Lower lobe of right lung (tissue), 2 donors: ENCODE data around the gene NDUFAF8. TPM values are rescaled to one million over a fixed set of nuclear protein-coding genes. Genes with fewer than 3 reads are reported as not detected.
A peak's percentile ranks its signal among the peaks of the same experiment; 100 is the strongest.

Experiments
- ATAC-seq, 2 donors: fragments of 200-7000 bp; cut with Tn5 transposase; one replicate each; pipeline ENCODE4 v1.9.1; 2020 to 2022; ENCODE audit warnings: mild to moderate bottlenecking in 2 of 2, moderate library complexity in 2 of 2
- DNase-seq: peaks from one replicate; pipeline ENCODE4 v3.0.0-alpha.2; 2020
- H3K27ac ChIP-seq: fragments of 200-600 bp; one replicate; pipeline ENCODE4 v1.8.0; 2022
- H3K27me3 ChIP-seq: fragments of 200-600 bp; one replicate; pipeline ENCODE4 v1.8.0; 2022; ENCODE audit warnings: low read depth
- H3K36me3 ChIP-seq: fragments of 200-600 bp; one replicate; pipeline ENCODE4 v1.8.0; 2022; ENCODE audit warnings: mild to moderate bottlenecking
- H3K4me1 ChIP-seq: fragments of 200-600 bp; one replicate; pipeline ENCODE4 v1.8.0; 2022
- H3K4me3 ChIP-seq: fragments of 200-600 bp; one replicate; pipeline ENCODE4 v1.8.0; 2022; ENCODE audit warnings: mild to moderate bottlenecking
- H3K9me3 ChIP-seq: fragments of 200-600 bp; one replicate; pipeline ENCODE4 v1.8.0; 2022
- intact Hi-C: fragments of 100-400 bp; cut with DNase I; formaldehyde crosslinking; loops from one replicate; pipeline ENCODE4 v1.11.0; 2022
- total RNA-seq: library from RNA; stranded (reverse); fragmentation: NEBNext Ultra II Directional; extraction: Animal tissue kit (Norgen Biotek cat#: 25700); gene quantifications from one replicate; pipeline ENCODE4 v1.2.1, GENCODE V29; 2021
- TF ChIP-seq, protein P1 (sequence below): fragments of 200-600 bp; IDR thresholded peaks from one replicate; pipeline ENCODE4 v1.8.0; 2022; ENCODE audit warnings: antibody characterized with exemption, mild to moderate bottlenecking
- donor health status: DM: no; HTN: yes; CAD: no; lungs with severe emphysema.

Gene NDUFAF8
- total RNA-seq, 1 donor from 2014 or later: 24.3 TPM

- Histone ChIP-seq H3K27ac (no peak overlapping the region), H3K4me3 (no peak overlapping the region), H3K4me1 (peaks cover 8% of the 10 kb centered on the region), H3K27me3 (no peaks in the 10 kb centered on the region), H3K9me3 (no peaks in the 10 kb centered on the region), H3K36me3 (peaks cover 9% of the 10 kb centered on the region)
- no peak for ATAC-seq
- intact Hi-C loops: no loop called here
- no peak for DNase-seq
- TF ChIP-seq, protein P1, sequence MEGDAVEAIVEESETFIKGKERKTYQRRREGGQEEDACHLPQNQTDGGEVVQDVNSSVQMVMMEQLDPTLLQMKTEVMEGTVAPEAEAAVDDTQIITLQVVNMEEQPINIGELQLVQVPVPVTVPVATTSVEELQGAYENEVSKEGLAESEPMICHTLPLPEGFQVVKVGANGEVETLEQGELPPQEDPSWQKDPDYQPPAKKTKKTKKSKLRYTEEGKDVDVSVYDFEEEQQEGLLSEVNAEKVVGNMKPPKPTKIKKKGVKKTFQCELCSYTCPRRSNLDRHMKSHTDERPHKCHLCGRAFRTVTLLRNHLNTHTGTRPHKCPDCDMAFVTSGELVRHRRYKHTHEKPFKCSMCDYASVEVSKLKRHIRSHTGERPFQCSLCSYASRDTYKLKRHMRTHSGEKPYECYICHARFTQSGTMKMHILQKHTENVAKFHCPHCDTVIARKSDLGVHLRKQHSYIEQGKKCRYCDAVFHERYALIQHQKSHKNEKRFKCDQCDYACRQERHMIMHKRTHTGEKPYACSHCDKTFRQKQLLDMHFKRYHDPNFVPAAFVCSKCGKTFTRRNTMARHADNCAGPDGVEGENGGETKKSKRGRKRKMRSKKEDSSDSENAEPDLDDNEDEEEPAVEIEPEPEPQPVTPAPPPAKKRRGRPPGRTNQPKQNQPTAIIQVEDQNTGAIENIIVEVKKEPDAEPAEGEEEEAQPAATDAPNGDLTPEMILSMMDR: no peak
These were observed 46.6 kb upstream of the NDUFAF8 start for GRCh38 chr17:81192386-81193050.

DNA sequence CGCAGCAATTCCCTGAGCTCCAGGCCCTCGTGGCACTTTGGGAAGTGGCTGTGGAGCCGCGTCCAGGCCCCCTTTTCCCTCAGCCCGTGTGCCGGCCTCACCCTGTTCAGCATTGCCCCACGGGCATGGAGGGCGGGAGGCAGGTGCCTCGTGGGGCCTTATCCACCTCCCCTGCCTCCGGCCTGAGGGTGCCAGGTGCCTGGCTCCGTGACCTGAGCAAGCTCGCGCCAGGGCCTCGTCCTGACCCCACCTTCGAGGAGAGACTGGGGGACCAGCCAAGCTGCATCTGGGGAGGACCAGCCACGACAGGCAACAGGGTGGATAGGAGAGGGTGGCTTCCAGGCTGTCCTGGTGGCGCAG lies 46.1 kb upstream of the NDUFAF8 start:
- TF ChIP-seq, protein P1: no peak
- no peak for DNase-seq
- Histone ChIP-seq H3K4me3 (no peak overlapping the region), H3K27me3 (no peaks in the 10 kb centered on the region), H3K4me1 (peaks cover 11% of the 10 kb centered on the region), H3K36me3 (peaks cover 9% of the 10 kb centered on the region), H3K9me3 (no peaks in the 10 kb centered on the region), H3K27ac (no peak overlapping the region)
- no peak for ATAC-seq
- intact Hi-C loops: no loop called here

DNA sequence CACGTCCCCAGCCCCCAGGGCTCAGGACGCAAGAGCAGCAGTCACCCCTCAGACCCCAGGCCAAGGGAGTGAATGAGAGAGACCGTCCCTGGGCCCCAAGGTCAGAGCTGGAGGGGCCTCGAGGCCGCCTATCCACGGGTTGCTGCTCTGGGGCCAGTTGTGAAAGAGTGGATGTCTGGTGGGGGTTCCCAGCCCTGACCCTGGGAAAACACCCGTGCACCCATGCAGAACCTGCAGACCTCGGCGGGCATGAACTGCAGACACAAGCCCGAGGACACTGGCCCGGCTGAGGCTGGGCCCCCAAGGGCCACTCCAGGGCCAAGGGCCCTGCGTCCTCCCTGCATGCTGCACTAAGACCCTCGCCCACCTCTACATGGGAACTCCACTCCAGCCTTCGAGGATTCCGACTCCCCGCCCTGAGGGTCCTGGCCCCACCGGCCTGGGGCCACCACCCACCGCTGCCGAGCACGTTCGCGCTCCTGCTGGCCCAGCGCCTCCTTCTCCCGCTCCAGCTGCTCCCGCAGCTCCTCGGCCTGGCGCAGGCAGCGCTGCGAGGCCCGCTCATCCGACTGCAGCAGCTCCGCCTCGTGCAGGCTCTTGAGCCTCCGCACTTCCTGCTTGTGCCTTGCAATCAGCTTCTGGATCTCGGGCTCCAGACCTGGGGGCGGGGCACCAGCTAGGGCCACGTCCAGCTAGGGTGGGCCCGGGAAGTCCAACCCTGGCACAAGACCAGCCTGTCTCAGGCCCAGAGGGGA lies 45.5 kb upstream of the NDUFAF8 start:
- intact Hi-C loops: no loop called here
- no peaks in the 10 kb centered on the region for H3K27me3 ChIP-seq
- TF ChIP-seq, protein P1: no peak
- ATAC-seq (no peak), DNase-seq (peak; percentile 65)
- H3K4me3 ChIP-seq: no peak overlapping the region
- H3K4me1 ChIP-seq: peaks cover 12% of the 10 kb centered on the region
- H3K36me3 ChIP-seq: peaks cover 10% of the 10 kb centered on the region
- H3K9me3 ChIP-seq: no peaks in the 10 kb centered on the region
- no peak overlapping the region for H3K27ac ChIP-seq

DNA sequence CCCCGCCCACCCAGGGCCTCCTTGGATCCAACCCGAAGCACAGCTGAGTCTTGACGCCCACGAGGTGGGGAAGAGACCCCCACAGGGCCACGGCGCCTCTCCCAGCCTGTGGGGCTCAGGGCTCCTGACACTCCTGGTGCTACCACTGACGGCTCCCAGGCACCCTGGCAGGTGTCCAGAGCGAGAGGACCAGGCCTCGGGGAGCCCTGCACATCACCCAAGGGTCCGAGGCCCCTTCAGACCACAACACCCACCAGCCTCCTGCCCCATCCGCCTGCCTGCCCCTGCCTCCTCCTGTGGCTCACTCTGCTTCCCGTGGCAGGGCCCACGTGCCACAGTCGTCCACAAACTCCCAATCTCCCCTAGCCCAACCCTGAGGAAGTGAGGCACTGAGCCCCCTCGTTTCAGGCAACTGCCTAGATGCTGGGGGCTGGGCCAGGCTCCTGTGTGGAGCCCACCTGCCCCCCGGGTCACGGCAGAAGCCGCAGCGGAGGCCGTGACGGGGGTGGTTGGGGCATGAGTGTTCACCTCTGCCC lies 44.8 kb upstream of the NDUFAF8 start:
- Histone ChIP-seq H3K27me3 (no peaks in the 10 kb centered on the region), H3K4me1 (peaks cover 18% of the 10 kb centered on the region), H3K9me3 (no peaks in the 10 kb centered on the region), H3K27ac (no peak overlapping the region), H3K4me3 (no peak overlapping the region), H3K36me3 (peaks cover 17% of the 10 kb centered on the region)
- TF ChIP-seq, protein P1: no peak
- intact Hi-C loops: no loop called here
- DNase-seq: no peak
- ATAC-seq: no peak

DNA sequence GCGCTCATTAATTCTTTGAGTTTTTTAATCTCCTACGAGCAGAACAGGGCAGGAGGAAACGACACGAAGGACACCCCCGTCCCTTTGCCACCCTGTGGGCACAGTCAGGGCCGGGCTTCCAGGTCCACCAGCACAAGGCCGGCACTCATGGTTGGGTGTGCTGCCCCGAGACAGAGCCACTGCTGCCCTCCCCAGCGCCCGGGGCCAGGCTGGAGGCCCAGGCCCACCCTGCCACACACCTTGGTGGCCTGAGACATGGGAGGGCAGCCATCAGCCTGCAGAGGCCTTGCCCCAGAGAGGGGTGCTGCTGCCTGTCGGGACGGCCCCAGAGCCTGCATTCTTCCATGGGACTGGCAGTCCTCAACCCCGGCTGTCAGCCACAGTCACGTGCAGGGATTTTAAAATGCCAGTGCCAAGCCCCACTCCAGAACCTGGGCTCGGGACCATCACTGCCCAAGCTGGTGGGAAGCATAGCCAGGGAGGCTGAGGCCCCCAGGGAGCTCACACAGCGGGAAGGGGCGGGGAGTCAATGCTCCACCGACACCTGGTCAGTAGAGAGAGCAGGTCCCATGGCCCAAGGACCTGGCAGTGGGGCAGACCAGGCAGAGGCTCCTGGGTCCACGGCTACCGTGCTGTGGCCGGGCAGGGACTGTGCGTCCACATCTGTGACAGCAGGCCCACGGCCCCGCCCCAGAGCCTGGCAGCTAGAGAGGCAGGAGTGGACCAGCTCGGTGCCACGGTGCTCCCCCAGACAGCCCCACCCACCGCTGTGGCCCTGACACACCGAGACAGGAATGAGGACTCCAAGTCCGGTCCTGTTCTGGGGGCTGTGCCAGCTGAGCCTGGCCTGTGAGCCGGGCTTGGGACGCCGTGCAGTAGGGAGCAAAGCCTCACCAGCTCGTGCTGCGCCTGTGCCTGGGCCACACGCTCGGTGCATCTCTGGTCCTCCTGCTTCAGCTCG lies 43.9 kb upstream of the NDUFAF8 start:
- ATAC-seq (no peak), DNase-seq (no peak)
- Histone ChIP-seq H3K4me3 (no peak overlapping the region), H3K4me1 (peaks cover 20% of the 10 kb centered on the region), H3K36me3 (peaks cover 12% of the 10 kb centered on the region), H3K27me3 (no peaks in the 10 kb centered on the region), H3K9me3 (no peaks in the 10 kb centered on the region), H3K27ac (no peak overlapping the region)
- intact Hi-C loops: no loop called here
- TF ChIP-seq, protein P1: no peak
